HepG2 (cell line): ENCODE measurements around the gene IPMK. TPM values are rescaled to one million over a fixed set of nuclear protein-coding genes. Genes with fewer than 3 reads are reported as not detected.
A peak's percentile ranks its signal among the peaks of the same experiment; 100 is the strongest.

Experiments used
- CENPX ChIP-seq: sonication (generic); formaldehyde crosslinking; IDR thresholded peaks from 2 replicates; pipeline ENCODE4 v1.9.0; 2021; ENCODE audit warnings: mild to moderate bottlenecking, missing genetic modification reagents, moderate library complexity
- HDAC6 ChIP-seq: fragments of 200-600 bp; sonication (generic); IDR thresholded peaks from 2 replicates; pipeline ENCODE4 v1.7.0; 2017; ENCODE audit warnings: mild to moderate bottlenecking, antibody characterized with exemption, low read length, low read depth
- KAT7 ChIP-seq: IDR thresholded peaks from 2 replicates; pipeline ENCODE4 v1.6.1; 2018; ENCODE audit warnings: borderline replicate concordance, missing compliant biosample characterization
- MBNL3 ChIP-seq: fragments of 250-450 bp; sonication (Bioruptor Pico); conservative IDR thresholded peaks from 2 replicates; pipeline ENCODE4 v1.8.0; 2022; ENCODE audit warnings: mild to moderate bottlenecking, inconsistent platforms
- MED8 ChIP-seq: sonication (generic); formaldehyde crosslinking; IDR thresholded peaks from 2 replicates; pipeline ENCODE4 v1.8.1; 2023; ENCODE audit warnings: mild to moderate bottlenecking, missing genetic modification reagents; ENCODE audit not compliant: insufficient replicate concordance
- MIER2 ChIP-seq: IDR thresholded peaks from 2 replicates; pipeline ENCODE4 v1.6.1; 2016; ENCODE audit warnings: missing biosample characterization, missing genetic modification reagents
- NFIB ChIP-seq: sonication (generic); formaldehyde crosslinking; IDR thresholded peaks from 2 replicates; pipeline ENCODE4 v1.9.0; 2021; ENCODE audit warnings: missing genetic modification reagents, mild to moderate bottlenecking, borderline replicate concordance
- RBAK ChIP-seq: sonication (generic); formaldehyde crosslinking; IDR thresholded peaks from 2 replicates; pipeline ENCODE4 v1.5.1; 2020; ENCODE audit warnings: mild to moderate bottlenecking, missing genetic modification reagents
- WIZ ChIP-seq: sonication (generic); formaldehyde crosslinking; IDR thresholded peaks from 2 replicates; pipeline ENCODE4 v1.5.1; 2020; ENCODE audit warnings: mild to moderate bottlenecking, missing genetic modification reagents
- ZBTB21 ChIP-seq: sonication (generic); formaldehyde crosslinking; IDR thresholded peaks from 2 replicates; pipeline ENCODE4 v1.4.0; 2020; ENCODE audit warnings: missing genetic modification reagents
- ZFP37 ChIP-seq: sonication (generic); formaldehyde crosslinking; IDR thresholded peaks from 2 replicates; pipeline ENCODE4 v1.4.0; 2020; ENCODE audit warnings: missing genetic modification reagents, borderline replicate concordance
- ZMAT3 ChIP-seq: sonication (generic); formaldehyde crosslinking; conservative IDR thresholded peaks from 2 replicates; pipeline ENCODE4 v1.7.0; 2021; ENCODE audit warnings: missing genetic modification reagents
- ZNF232 ChIP-seq: sonication (generic); formaldehyde crosslinking; IDR thresholded peaks from 2 replicates; pipeline ENCODE4 v1.4.0; 2020; ENCODE audit warnings: missing genetic modification reagents, borderline replicate concordance
- ZNF543 ChIP-seq: sonication (generic); formaldehyde crosslinking; IDR thresholded peaks from 2 replicates; pipeline ENCODE4 v1.4.0; 2020; ENCODE audit warnings: mild to moderate bottlenecking, missing genetic modification reagents
- ZNF773 ChIP-seq: sonication (generic); formaldehyde crosslinking; IDR thresholded peaks from 2 replicates; pipeline ENCODE4 v1.4.0; 2020; ENCODE audit warnings: missing genetic modification reagents, borderline replicate concordance
- ZNF775 ChIP-seq: sonication (generic); formaldehyde crosslinking; IDR thresholded peaks from 2 replicates; pipeline ENCODE4 v1.4.0; 2020; ENCODE audit warnings: missing genetic modification reagents, mild to moderate bottlenecking, moderate library complexity, borderline replicate concordance
- polyA plus RNA-seq, 8 experiments: library from polyadenylated mRNA; depleted of rRNA in 3 of 8; stranded (reverse) in 7 of 8; unstranded in 1 of 8; fragments of >200 nt; fragmentation: Illumina TruSeq in 4 of 8; extraction: Trizol in 4 of 8; gene quantifications; 2 replicates each; pipeline versions ENCODE4 v1.2.1 to v1.2.3, GENCODE V29; 2011 to 2016; ENCODE audit warnings: low read depth in 4 of 8, missing spikeins in 1 of 8, mixed read lengths in 1 of 8; ENCODE audit not compliant: insufficient read depth in 1 of 8
- total RNA-seq, 5 experiments: library from RNA; depleted of rRNA; stranded (reverse); fragments of >200 nt; fragmentation: Illumina TruSeq; extraction: Trizol; gene quantifications; 2 replicates each; pipeline ENCODE4 v1.2.3, GENCODE V29; 2016; ENCODE audit warnings: low read depth in 1 of 5
- TF ChIP-seq, protein P1 (sequence below): IDR thresholded peaks from 2 replicates; pipeline ENCODE4 v1.6.1; 2016; ENCODE audit warnings: mild to moderate bottlenecking, missing biosample characterization, missing genetic modification reagents
- TF ChIP-seq, protein P2 (sequence below): sonication (generic); formaldehyde crosslinking; conservative IDR thresholded peaks from 2 replicates; pipeline ENCODE4 v1.5.0; 2020; ENCODE audit warnings: missing genetic modification reagents
- TF ChIP-seq, protein P3 (sequence below), 2 experiments: fragments of 450-650 bp in 1 of 2; sonication (generic) in 1 of 2; formaldehyde crosslinking in 1 of 2; IDR thresholded peaks; 2 replicates each; pipeline versions ENCODE4 v1.6.1 to v1.8.0; 2016 to 2022; ENCODE audit warnings: antibody characterized with exemption in 1 of 2, mild to moderate bottlenecking in 1 of 2, missing genetic modification reagents in 1 of 2
- TF ChIP-seq, protein P4 (sequence below): sonication (generic); formaldehyde crosslinking; IDR thresholded peaks from 2 replicates; pipeline ENCODE4 v1.5.0; 2020; ENCODE audit warnings: missing genetic modification reagents

The IPMK gene
- total and polyA plus RNA-seq, 2 of the 13 experiments (the other 11 are each of a cell fraction or from before 2014, with no cell fraction given): 2.7 to 3.9 TPM

DNA sequence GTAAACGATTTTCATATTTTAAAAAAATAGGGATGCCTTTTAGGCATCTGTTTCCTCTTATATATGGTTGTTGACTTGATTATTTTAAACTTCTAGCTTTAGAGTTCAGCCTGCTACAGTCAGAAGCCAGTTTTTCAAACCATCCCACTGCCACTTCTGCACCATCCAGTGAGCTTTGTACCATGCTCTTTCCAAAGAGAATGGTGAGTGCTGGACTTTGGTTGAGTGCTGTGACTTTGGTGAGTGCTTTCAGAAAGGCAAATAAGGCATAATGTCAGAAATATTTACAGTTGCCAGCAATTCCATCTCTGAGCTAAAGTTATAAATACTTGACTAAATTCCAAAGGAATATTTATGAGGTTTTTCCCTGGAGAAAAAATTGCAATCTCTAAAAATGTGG, 117.4 kb downstream of the IPMK start (continued):
- TF ChIP-seq, protein P1, sequence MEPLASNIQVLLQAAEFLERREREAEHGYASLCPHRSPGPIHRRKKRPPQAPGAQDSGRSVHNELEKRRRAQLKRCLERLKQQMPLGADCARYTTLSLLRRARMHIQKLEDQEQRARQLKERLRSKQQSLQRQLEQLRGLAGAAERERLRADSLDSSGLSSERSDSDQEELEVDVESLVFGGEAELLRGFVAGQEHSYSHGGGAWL (CRISPR knock-in tag): no peak
- TF ChIP-seq ZMAT3 (CRISPR knock-in tag) (no peak), MIER2 (peak; percentile 90), NFIB (CRISPR knock-in tag) (no peak), KAT7 (no peak), ZNF232 (CRISPR knock-in tag) (no peak), ZNF775 (no peak), CENPX (CRISPR knock-in tag) (no peak), ZBTB21 (CRISPR knock-in tag) (no peak), WIZ (CRISPR knock-in tag) (0 out of 2 replicates have a peak, but pooled peaks have one; percentile 65), ZNF543 (CRISPR knock-in tag) (no peak), ZFP37 (CRISPR knock-in tag) (no peak), MBNL3 (CRISPR knock-in tag) (no peak), ZNF773 (CRISPR knock-in tag) (no peak), HDAC6 (no peak), RBAK (no peak), MED8 (no peak)
- TF ChIP-seq, protein P2, sequence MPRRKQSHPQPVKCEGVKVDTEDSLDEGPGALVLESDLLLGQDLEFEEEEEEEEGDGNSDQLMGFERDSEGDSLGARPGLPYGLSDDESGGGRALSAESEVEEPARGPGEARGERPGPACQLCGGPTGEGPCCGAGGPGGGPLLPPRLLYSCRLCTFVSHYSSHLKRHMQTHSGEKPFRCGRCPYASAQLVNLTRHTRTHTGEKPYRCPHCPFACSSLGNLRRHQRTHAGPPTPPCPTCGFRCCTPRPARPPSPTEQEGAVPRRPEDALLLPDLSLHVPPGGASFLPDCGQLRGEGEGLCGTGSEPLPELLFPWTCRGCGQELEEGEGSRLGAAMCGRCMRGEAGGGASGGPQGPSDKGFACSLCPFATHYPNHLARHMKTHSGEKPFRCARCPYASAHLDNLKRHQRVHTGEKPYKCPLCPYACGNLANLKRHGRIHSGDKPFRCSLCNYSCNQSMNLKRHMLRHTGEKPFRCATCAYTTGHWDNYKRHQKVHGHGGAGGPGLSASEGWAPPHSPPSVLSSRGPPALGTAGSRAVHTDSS (CRISPR knock-in tag): no peak
- TF ChIP-seq, protein P3, sequence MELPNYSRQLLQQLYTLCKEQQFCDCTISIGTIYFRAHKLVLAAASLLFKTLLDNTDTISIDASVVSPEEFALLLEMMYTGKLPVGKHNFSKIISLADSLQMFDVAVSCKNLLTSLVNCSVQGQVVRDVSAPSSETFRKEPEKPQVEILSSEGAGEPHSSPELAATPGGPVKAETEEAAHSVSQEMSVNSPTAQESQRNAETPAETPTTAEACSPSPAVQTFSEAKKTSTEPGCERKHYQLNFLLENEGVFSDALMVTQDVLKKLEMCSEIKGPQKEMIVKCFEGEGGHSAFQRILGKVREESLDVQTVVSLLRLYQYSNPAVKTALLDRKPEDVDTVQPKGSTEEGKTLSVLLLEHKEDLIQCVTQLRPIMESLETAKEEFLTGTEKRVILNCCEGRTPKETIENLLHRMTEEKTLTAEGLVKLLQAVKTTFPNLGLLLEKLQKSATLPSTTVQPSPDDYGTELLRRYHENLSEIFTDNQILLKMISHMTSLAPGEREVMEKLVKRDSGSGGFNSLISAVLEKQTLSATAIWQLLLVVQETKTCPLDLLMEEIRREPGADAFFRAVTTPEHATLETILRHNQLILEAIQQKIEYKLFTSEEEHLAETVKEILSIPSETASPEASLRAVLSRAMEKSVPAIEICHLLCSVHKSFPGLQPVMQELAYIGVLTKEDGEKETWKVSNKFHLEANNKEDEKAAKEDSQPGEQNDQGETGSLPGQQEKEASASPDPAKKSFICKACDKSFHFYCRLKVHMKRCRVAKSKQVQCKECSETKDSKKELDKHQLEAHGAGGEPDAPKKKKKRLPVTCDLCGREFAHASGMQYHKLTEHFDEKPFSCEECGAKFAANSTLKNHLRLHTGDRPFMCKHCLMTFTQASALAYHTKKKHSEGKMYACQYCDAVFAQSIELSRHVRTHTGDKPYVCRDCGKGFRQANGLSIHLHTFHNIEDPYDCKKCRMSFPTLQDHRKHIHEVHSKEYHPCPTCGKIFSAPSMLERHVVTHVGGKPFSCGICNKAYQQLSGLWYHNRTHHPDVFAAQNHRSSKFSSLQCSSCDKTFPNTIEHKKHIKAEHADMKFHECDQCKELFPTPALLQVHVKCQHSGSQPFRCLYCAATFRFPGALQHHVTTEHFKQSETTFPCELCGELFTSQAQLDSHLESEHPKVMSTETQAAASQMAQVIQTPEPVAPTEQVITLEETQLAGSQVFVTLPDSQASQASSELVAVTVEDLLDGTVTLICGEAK (IDR thresholded peaks at IDR 0.05): no peak
- TF ChIP-seq, protein P3 (CRISPR knock-in tag; IDR thresholded peaks at IDR 0.05): no peak
- TF ChIP-seq, protein P4, sequence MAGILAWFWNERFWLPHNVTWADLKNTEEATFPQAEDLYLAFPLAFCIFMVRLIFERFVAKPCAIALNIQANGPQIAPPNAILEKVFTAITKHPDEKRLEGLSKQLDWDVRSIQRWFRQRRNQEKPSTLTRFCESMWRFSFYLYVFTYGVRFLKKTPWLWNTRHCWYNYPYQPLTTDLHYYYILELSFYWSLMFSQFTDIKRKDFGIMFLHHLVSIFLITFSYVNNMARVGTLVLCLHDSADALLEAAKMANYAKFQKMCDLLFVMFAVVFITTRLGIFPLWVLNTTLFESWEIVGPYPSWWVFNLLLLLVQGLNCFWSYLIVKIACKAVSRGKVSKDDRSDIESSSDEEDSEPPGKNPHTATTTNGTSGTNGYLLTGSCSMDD: no peak
